PFSK-1 (cell line): ENCODE measurements around the gene ZNF22.

Experiments used
- FOXP2 ChIP-seq: optimal IDR thresholded peaks from 2 replicates; pipeline ENCODE3; 2011; ENCODE audit warnings: borderline replicate concordance, control low read depth, inconsistent platforms; ENCODE audit not compliant: insufficient read depth; ENCODE audit errors: extremely low read length, extremely low read depth
- POLR2AphosphoS5 ChIP-seq: IDR thresholded peaks from 2 replicates; pipeline ENCODE4 v1.6.1; 2012; ENCODE audit warnings: low read depth, mild to moderate bottlenecking, control low read depth, low read length, moderate library complexity
- SIN3A ChIP-seq: IDR thresholded peaks from 2 replicates; pipeline ENCODE4 v1.6.1; 2012; ENCODE audit warnings: mild to moderate bottlenecking, low read length, moderate library complexity, borderline replicate concordance; ENCODE audit not compliant: insufficient read depth
- TAF1 ChIP-seq: IDR thresholded peaks from 2 replicates; pipeline ENCODE4 v1.6.1; 2012; ENCODE audit warnings: low read length, control low read depth, borderline replicate concordance; ENCODE audit not compliant: insufficient read depth
- TF ChIP-seq, protein P1 (sequence below), 2 experiments: IDR thresholded peaks; 2 replicates each; pipeline versions ENCODE4 v1.6.1 to v1.8.0; 2011 to 2012; ENCODE audit warnings: low read depth in 2 of 2, low read length in 2 of 2, control low read depth in 1 of 2, inconsistent platforms in 1 of 2, mild to moderate bottlenecking in 1 of 2, moderate library complexity in 1 of 2; ENCODE audit not compliant: insufficient read depth in 1 of 2

The ZNF22 gene

DNA sequence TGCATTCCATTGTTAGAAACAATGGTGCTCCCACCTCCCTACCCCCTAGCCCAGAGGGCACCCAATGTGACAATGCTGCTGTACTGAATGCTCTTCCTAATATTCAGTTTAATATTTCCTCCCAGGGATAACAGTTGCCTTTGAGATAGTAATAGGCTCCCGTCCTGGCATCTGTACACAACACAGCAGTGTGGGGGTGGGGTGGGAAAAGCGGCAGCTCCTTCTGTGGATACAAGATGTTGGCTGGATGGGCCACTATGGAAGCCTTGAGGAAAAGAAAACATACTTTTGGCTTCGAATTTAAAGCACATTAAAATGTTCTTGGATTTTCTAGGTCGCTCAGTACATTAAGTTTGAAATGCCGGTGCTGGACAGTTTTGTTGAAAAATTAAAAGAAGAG is 9.2 kb upstream of the ZNF22 start:
- TF ChIP-seq FOXP2 = no peak
- TF ChIP-seq, protein P1, sequence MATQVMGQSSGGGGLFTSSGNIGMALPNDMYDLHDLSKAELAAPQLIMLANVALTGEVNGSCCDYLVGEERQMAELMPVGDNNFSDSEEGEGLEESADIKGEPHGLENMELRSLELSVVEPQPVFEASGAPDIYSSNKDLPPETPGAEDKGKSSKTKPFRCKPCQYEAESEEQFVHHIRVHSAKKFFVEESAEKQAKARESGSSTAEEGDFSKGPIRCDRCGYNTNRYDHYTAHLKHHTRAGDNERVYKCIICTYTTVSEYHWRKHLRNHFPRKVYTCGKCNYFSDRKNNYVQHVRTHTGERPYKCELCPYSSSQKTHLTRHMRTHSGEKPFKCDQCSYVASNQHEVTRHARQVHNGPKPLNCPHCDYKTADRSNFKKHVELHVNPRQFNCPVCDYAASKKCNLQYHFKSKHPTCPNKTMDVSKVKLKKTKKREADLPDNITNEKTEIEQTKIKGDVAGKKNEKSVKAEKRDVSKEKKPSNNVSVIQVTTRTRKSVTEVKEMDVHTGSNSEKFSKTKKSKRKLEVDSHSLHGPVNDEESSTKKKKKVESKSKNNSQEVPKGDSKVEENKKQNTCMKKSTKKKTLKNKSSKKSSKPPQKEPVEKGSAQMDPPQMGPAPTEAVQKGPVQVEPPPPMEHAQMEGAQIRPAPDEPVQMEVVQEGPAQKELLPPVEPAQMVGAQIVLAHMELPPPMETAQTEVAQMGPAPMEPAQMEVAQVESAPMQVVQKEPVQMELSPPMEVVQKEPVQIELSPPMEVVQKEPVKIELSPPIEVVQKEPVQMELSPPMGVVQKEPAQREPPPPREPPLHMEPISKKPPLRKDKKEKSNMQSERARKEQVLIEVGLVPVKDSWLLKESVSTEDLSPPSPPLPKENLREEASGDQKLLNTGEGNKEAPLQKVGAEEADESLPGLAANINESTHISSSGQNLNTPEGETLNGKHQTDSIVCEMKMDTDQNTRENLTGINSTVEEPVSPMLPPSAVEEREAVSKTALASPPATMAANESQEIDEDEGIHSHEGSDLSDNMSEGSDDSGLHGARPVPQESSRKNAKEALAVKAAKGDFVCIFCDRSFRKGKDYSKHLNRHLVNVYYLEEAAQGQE (IDR thresholded peaks at IDR 0.05; ENCODE audit: insufficient read depth in 1 of 2, low read depth in 2 of 2, low read length in 2 of 2) = no peak
- TF ChIP-seq TAF1 = no peak
- no peak for TF ChIP-seq POLR2AphosphoS5
- no peak for TF ChIP-seq SIN3A

DNA sequence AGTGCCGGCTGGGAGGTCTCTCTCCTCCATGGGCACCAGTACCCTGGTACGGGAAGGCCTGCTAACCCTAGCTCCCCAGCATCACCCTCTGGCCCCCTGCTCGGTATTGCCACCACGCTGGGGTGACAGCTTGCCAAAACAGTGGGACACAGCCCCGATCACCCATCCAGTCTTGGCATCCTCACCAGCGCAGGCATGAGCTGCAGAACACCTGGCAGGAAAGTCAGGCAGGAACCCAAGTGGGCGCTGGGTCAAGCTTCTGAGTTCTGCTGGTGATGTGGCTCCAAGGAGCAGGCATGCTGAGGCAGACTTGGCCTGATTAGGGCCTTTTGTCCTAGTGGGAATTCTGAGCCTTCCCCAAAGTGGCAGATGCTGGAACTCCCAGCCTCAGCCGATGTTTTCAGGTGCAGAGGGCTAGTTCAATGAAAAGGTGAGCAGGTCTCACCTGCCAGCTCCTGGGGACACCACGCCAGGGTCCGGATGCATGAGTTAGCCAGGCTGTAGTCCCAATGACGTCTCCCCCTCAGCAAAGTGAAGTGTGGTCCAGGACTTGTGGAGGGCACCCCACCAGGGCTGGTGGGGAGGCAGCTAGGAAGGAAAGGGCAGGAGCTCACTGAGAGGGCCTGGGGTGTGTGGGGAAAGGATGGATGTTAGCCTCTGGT is 8.5 kb upstream of the ZNF22 start:
- TF ChIP-seq TAF1 = no peak
- no peak for TF ChIP-seq SIN3A
- no peak for TF ChIP-seq POLR2AphosphoS5
- TF ChIP-seq FOXP2 = no peak

DNA sequence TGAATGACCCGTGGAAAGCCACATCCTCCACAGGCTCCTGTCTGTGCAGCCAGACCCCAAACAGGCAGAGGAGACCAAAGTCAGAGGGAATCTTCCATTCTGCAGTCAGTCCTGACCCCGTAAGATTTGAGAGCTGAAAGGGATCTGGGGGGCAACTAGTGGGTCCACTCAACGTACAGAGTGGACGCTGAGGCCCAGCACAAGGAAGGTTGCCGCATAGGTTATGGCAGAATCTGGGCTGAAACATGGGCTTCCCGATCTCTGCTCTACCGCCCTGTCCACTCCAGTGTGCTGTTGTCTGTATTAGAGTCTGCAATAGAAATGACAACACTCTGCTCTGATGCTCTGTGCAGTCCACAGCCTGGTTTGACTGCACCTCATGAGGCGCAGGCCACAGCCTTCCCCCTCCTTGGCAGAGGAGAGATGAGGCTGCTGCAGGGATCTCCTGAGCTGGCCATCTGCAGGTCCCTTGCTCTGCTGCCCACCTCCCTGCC is 7.9 kb upstream of the ZNF22 start:
- no peak for TF ChIP-seq TAF1
- TF ChIP-seq FOXP2 = no peak
- TF ChIP-seq, protein P1 (IDR thresholded peaks at IDR 0.05; ENCODE audit: insufficient read depth in 1 of 2, low read depth in 2 of 2, low read length in 2 of 2) = no peak
- TF ChIP-seq SIN3A = no peak
- TF ChIP-seq POLR2AphosphoS5 = no peak

DNA sequence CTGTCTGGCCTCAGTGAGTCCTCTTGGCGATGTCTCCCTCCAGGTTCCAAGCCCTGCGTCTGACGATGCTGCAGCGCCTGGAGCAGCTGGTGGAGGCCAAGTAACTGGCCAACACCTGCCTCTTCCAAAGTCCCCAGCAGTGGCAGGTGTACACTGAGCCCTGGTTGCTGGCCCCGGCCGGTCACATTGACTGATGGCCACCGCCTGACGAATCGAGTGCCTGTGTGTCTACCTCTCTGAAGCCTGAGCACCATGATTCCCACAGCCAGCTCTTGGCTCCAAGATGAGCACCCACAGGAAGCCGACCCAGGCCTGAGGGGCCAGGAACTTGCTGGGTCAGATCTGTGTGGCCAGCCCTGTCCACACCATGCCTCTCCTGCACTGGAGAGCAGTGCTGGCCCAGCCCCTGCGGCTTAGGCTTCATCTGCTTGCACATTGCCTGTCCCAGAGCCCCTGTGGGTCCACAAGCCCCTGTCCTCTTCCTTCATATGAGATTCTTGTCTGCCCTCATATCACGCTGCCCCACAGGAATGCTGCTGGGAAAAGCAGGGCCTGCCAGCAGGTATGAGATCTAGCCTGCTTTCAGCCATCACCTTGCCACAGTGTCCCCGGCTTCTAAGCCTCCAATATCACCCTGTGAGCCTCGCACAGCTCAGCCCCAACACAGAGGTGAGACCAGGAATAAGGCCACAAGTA is 7.3 kb upstream of the ZNF22 start:
- no peak for TF ChIP-seq FOXP2
- no peak for TF ChIP-seq TAF1
- no peak for TF ChIP-seq SIN3A

DNA sequence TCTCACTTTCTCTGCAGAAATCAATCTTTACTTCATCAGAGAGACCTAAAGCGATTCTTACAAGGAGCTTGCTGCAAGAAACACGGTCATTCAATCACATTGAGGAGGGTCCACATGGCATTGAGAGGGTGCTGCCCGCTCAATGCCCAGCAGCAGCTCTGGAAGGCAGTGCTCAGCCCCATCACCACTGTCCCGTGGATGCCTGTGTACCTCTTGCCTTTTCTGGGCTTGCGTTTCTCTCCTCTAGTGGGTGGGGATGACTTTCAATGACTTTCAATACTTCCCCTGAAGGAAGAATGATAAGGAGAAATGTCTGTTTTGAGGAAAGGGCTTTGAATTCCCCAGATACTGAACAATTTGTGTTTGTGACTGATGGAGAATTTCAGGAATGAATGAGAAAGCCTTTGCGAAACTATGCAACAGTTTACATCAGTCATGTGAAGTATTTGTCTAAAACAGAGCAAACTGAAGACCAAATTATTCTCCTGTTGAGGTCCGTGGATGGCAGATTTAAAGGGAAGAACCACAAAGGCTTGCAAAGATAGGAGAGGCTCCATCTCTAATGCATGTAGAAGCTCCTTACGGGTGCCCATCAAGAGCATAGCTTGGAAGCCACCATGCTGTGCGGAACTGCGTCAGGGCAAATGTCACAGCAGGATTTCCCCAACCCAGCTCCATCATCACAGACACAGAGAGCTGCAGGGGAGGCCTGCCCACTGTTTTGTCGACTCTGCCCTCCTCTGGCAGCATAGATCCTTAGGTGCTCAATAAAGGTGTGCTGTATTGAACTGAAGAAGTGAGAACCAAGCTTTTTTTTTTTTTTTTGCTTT is 6.6 kb upstream of the ZNF22 start:
- TF ChIP-seq TAF1 (no peak), FOXP2 (no peak), SIN3A (no peak), POLR2AphosphoS5 (no peak)
- TF ChIP-seq, protein P1 (IDR thresholded peaks at IDR 0.05; ENCODE audit: insufficient read depth in 1 of 2, low read depth in 2 of 2, low read length in 2 of 2) = no peak
